GM19193 (cell line): ENCODE measurements around the gene RASL10B.

Experiments
- POLR2A ChIP-seq: IDR thresholded peaks from 4 replicates; pipeline ENCODE4 v1.6.1; 2011; ENCODE audit not compliant: insufficient read depth, insufficient read length; ENCODE audit errors: extremely low read depth

The RASL10B gene

GRCh38 chr17:35731239-35731916, at the start of gene RASL10B:
TSS of gene RASL10B (plus strand) at chr17:35731639. CDS start at chr17:35735185, 3,546 bp downstream.
- TF ChIP-seq POLR2A: no peak

GRCh38 chr17:35683591-35683990, 47.8 kb upstream of the RASL10B start:
- TF ChIP-seq POLR2A: no peak

GRCh38 chr17:35684055-35684802, 47.2 kb upstream of the RASL10B start:
- TF ChIP-seq POLR2A: no peak

- no peak for TF ChIP-seq POLR2A
Measured at GRCh38 chr17:35692512-35693210, 38.8 kb upstream of the RASL10B start.

DNA sequence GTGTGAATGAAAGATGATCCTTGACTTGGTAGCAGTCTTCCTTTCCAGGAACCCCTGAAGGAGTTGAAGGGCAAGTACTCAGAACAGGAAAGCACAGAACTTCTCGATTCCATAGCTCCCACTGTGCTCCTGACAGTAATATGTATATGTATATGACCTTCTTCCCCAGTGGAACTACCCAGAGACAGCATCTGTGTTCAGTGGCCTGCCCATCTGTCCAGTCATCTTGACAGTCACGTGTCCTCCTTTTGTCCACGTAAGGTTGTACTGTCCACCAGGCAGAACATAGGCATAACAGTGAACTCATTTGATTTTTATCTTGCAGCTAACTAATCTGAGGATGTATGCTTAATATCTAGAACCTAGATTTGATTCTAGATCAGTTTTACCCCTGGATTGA, 37.8 kb upstream of the RASL10B start:
- TF ChIP-seq POLR2A: no peak

GRCh38 chr17:35694906-35695305, 36.5 kb upstream of the RASL10B start:
- TF ChIP-seq POLR2A: no peak

DNA sequence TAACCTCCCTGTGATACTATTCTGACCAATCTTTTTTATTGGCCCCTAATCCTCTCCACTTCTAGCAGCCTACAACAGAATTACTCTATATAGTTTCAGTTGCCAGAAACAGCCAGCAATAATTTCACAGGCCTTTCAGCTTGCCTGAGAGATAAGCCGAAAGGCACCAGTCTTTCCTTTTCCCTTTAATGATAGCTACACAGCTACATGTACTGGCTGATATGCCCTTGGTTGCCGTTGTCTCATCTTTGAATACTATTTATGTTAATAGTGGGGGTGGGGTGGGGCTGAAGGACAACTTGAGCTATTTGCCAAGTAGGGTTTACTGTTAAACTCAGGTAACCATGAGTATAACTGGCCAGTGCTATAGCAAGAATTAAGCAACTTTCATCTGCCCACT, 35.8 kb upstream of the RASL10B start:
- no peak for TF ChIP-seq POLR2A

DNA sequence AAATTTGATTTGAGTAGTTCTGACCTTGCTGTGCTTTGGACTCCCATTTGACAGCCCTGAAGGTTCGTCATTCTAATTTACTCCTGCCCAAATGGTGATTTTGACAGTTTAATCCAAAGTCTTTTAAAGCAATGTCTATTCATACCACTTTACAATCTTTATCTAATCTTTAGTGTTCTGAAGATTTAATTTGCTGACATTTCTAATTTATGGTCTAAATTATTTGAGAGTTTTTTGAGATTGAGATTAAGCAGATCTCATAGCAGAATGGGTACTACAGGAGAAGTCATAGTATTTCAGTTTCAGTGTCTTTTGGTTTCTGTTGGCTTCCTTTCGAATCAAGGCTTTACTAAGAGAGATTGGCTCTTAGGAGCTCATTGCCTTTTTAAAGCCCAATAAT, 32.6 kb upstream of the RASL10B start:
- no peak for TF ChIP-seq POLR2A

DNA sequence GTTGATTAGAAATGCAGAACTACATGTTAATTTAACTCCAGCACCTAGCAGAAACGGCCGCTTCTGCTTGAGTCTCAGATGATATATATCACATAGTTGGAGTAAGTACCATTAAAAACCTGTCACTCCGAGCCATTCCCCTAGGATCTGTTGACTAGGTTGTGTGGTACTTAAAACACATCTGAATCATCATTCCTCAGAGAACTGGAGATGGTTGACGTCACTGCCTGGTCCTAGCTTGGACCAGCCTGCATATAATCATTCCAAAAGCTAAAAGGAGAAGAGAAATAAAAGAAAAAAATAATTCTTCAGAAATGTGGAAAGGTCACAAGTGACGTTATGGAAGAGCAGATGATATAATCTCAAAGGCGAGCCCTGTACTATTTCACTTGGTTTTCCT, 31.3 kb upstream of the RASL10B start:
- TF ChIP-seq POLR2A: no peak

- no peak for TF ChIP-seq POLR2A
Measured at GRCh38 chr17:35701491-35701890, 29.9 kb upstream of the RASL10B start.

DNA sequence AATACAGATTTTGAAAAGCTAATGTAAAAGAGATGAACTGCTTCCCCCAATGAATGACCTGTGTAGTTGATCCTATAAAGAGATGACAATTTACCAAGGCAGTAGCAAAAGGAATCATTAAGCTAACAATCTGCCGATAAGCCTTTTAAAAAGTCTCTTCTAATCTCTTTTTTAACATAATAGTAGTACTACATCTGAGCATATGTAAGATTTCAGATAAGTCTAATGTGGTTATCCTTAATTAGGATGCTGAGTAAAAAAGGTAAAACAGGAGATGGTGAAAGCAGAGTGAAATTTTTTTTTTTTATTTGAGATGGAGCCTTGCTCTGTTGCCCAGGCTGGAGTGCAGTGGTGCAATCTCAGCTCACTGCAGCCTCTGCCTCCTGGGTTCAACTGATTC, 26.2 kb upstream of the RASL10B start:
- TF ChIP-seq POLR2A: no peak

DNA sequence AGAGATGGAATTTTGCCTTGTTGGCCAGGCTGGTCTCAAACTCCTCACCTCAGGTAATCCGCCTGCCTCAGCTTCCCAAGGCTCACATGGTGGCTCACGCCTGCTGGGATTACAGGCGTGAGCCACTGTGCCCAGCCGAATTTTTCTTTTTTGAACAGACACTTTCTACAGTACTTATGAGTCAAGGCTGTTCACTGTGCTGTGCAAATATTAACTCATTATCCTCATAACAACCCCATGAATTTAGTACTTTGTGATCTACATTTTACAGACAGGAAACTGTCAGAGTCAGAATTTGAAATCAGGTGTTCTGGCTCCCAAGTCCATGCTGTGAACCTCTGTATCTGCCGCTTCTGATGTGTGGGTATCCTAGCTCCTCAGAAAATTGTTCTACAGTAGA, 25.7 kb upstream of the RASL10B start:
- no peak for TF ChIP-seq POLR2A

DNA sequence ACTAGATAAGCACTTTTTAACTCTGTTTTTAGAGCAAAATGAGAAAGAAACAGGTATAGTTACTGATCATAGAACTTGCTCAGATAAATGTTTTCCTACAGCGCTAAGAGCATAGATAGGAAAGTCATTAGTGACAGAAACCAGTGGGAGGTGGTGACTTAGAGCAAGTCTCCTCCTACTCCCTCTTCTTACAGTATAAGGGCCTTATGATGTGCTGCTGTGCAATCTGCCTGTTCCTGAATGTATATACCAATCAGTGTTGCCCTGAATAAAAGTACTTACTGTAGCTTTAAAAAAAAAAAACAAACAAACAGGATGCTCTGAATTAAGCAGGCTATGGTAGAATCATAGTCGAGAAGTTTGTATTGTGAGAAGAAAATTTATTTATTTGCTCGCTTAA, 23.3 kb upstream of the RASL10B start:
- TF ChIP-seq POLR2A: no peak

- no peak for TF ChIP-seq POLR2A
Measured at GRCh38 chr17:35708951-35709350, 22.5 kb upstream of the RASL10B start.

DNA sequence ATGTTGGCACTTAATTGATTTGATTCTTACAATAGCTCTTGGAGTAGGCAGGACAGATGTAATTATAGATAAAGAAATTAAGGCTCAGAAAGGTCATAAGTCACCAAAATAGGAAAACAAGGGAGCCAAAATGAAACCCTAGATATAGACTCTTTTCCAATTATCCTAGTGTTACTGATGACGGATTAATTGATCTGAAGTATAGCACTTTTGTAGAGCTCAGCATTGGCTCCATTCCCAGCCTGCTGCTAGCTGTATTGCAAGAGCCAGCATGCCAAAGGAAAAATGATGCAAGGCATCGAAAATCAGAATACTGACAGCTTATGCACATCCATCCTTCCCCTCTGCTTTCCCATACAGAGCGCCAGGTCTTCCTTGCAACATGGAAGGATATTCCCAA, 21.6 kb upstream of the RASL10B start:
- no peak for TF ChIP-seq POLR2A

GRCh38 chr17:35710950-35711349, 20.5 kb upstream of the RASL10B start:
- no peak for TF ChIP-seq POLR2A
